ENCODE measurements around the gene CLDN34. TPM values are rescaled to one million over a fixed set of nuclear protein-coding genes. Genes with fewer than 3 reads are reported as not detected.

CLDN34 gene
- total and polyA plus RNA-seq, 2 of the 13 experiments (the other 11 are each of a cell fraction or from before 2014, with no cell fraction given), result not detected

GRCh38 chrX:10011261-10011931 is 44.2 kb downstream of the CLDN34 start:
- H3K79me2 ChIP-seq (ENCODE audit: insufficient read depth, low read length), result peaks cover 6% of the 10 kb centered on the region
- no peaks in the 10 kb centered on the region for H4K20me1 ChIP-seq (ENCODE audit: insufficient read depth, low read length)
- no peak overlapping the region for H3K27ac ChIP-seq (ENCODE audit: extremely low read length, insufficient read depth, low read length)
- no TSS peak for BruUV-seq (replicated peaks)
- H3K36me3 ChIP-seq (replicated peaks in 1 of 2; ENCODE audit: control insufficient read depth in 1 of 2, insufficient read depth in 2 of 2, low read length in 2 of 2), result no peaks in the 10 kb centered on the region
- H2AFZ ChIP-seq (ENCODE audit: low read length), result no peak overlapping the region
- POLR2A ChIA-PET, result interaction anchor here (1.0 kb wide), 1 partner anchor 146 kb away, joined by 4 read pairs; the partner anchor contains the start of gene CLCN4
- FAIRE-seq (no peak), DNase-seq (ENCODE audit: low spot score) (no peak), ATAC-seq (no peak)
- no peaks in the 10 kb centered on the region for H3K9me3 ChIP-seq (ENCODE audit: low read length)
- H3K4me3 ChIP-seq (replicated peaks in 1 of 3; ENCODE audit: insufficient read depth in 1 of 3, low read depth in 2 of 3, low read length in 3 of 3), result no peak overlapping the region
- no peaks in the 10 kb centered on the region for H3K27me3 ChIP-seq (ENCODE audit: control insufficient read depth in 1 of 2, insufficient read depth in 2 of 2, low read length in 2 of 2)
- H3K4me1 ChIP-seq (ENCODE audit: insufficient read depth, low read length), result peaks cover 50% of the 10 kb centered on the region
- 48% methylated on average over 6 of the region's 10 CpGs for WGBS (ENCODE audit: low lambda C conversion rate)
- intact Hi-C loops (cut with micrococcal nuclease; ENCODE audit: unreplicated experiment), result no loop called here
- no peak for TF ChIP-seq NFIB (CRISPR knock-in tag; IDR thresholded peaks at IDR 0.05; ENCODE audit: borderline replicate concordance)
- no peak for TF ChIP-seq HIVEP1 (CRISPR knock-in tag; IDR thresholded peaks at IDR 0.05)
- no peak for TF ChIP-seq FOXK1 (CRISPR knock-in tag; IDR thresholded peaks at IDR 0.05; ENCODE audit: borderline replicate concordance, low read depth)
- no peak for TF ChIP-seq REL (CRISPR knock-in tag; conservative IDR thresholded peaks at IDR 0.05)
- TF ChIP-seq GZF1 (CRISPR knock-in tag; IDR thresholded peaks at IDR 0.05), result no peak
- TF ChIP-seq HMG20B (CRISPR knock-in tag; conservative IDR thresholded peaks at IDR 0.05), result no peak
- no peak for TF ChIP-seq IKZF4 (CRISPR knock-in tag; IDR thresholded peaks at IDR 0.05; ENCODE audit: borderline replicate concordance, low read depth, not compliant biosample characterization)
- no peak for TF ChIP-seq SALL1 (CRISPR knock-in tag; IDR thresholded peaks at IDR 0.05)
- no peak for TF ChIP-seq ZNF501 (CRISPR knock-in tag; IDR thresholded peaks at IDR 0.05)
- no peak for TF ChIP-seq ZBTB8A (CRISPR knock-in tag; IDR thresholded peaks at IDR 0.05; ENCODE audit: borderline replicate concordance, low read depth)
- no peak overlapping the region for H3K4me2 ChIP-seq (ENCODE audit: low read depth, low read length)
- CTCF ChIA-PET (ENCODE audit: low intra/inter-chr PET ratio, low total read pairs), result interaction anchor here (0.9 to 3.2 kb wide), 2 partner anchors 16 to 108 kb away, joined by 4 to 10 read pairs; no protein-coding TSS in a partner anchor
- in situ Hi-C loops (cut with HindIII; ENCODE audit: extremely low pct_ligation_motif_present, low pct_unique_long_range_greater_than_20kb), result no loop called here
- H3K9ac ChIP-seq (ENCODE audit: insufficient read depth, low read depth, low read length), result no peak overlapping the region
